KMS-11 (cell line): ENCODE measurements around the gene ALKAL2.

Source experiments
- H2AFZ ChIP-seq: fragments of 200-600 bp; sonication (generic); 2 replicates; pipeline ENCODE4 v1.6.1; 2016; ENCODE audit warnings: antibody characterized with exemption, mixed run types, low read depth
- H3K27ac ChIP-seq: fragments of 200-600 bp; sonication (generic); 2 replicates; pipeline ENCODE4 v1.6.1; 2016; ENCODE audit warnings: mild to moderate bottlenecking, mixed run types
- H3K27me3 ChIP-seq: fragments of 200-600 bp; sonication (generic); 2 replicates; pipeline ENCODE4 v1.6.1; 2017; ENCODE audit warnings: mild to moderate bottlenecking, low read depth, mixed run types, moderate library complexity; ENCODE audit not compliant: insufficient read depth
- H3K36me3 ChIP-seq: fragments of 200-600 bp; sonication (generic); 2 replicates; pipeline ENCODE4 v1.6.1; 2017; ENCODE audit warnings: mild to moderate bottlenecking, mixed run types; ENCODE audit not compliant: insufficient read depth
- H3K4me1 ChIP-seq: fragments of 200-600 bp; sonication (generic); 2 replicates; pipeline ENCODE4 v1.6.1; 2016; ENCODE audit warnings: mild to moderate bottlenecking, low read depth, mixed run types; ENCODE audit not compliant: poor library complexity, severe bottlenecking
- H3K4me2 ChIP-seq: fragments of 200-600 bp; sonication (generic); 2 replicates; pipeline ENCODE4 v1.7.0; 2016; ENCODE audit warnings: mild to moderate bottlenecking, mixed run types
- H3K4me3 ChIP-seq: fragments of 200-600 bp; sonication (generic); IDR thresholded peaks from 2 replicates; pipeline ENCODE4 v1.6.1; 2017; ENCODE audit warnings: low read depth, low read length, mixed read lengths; ENCODE audit not compliant: insufficient read depth
- H3K79me2 ChIP-seq: fragments of 200-600 bp; sonication (generic); 2 replicates; pipeline ENCODE4 v1.6.1; 2016; ENCODE audit warnings: low read depth, mixed run types; ENCODE audit not compliant: insufficient read depth
- H3K9ac ChIP-seq: fragments of 200-600 bp; sonication (generic); 2 replicates; pipeline ENCODE4 v1.6.1; 2016; ENCODE audit warnings: mild to moderate bottlenecking, mixed run types
- H4K20me1 ChIP-seq: fragments of 200-600 bp; sonication (generic); 2 replicates; pipeline ENCODE4 v1.6.1; 2016; ENCODE audit warnings: mild to moderate bottlenecking, mixed run types; ENCODE audit not compliant: insufficient read depth
- TF ChIP-seq, protein P1 (sequence below): fragments of 200-600 bp; sonication (generic); conservative IDR thresholded peaks from 2 replicates; pipeline ENCODE4 v1.6.1; 2017; ENCODE audit warnings: low read depth, mild to moderate bottlenecking, antibody characterized with exemption, low read length, moderate library complexity, mixed read lengths

ALKAL2 gene

DNA sequence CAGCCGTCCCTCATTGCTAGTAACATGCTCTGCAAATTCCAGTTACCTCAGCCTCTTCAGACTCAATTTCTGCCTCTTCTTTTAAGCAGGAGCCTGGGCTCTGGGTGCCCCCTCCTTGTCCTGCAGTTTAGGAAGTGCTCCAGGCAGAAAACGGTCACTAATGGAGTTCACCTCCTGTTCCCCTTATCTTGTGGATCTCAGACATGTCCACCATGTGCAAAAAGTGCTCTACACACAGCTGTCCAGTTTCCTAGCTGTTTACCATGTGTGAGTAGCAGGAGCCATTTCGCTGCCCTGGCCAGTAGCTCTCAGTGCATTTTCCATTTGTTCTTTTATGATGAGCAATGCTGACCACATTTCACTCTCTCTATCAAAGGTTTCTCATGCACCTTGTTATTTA is 29.0 kb downstream of the ALKAL2 start:
- Histone ChIP-seq H4K20me1 (no peaks in the 10 kb centered on the region), H3K27me3 (no peaks in the 10 kb centered on the region), H3K36me3 (no peaks in the 10 kb centered on the region), H3K9ac (no peak overlapping the region), H3K4me3 (no peak overlapping the region), H3K27ac (no peak overlapping the region), H3K4me1 (no peaks in the 10 kb centered on the region), H2AFZ (no peak overlapping the region), H3K79me2 (no peaks in the 10 kb centered on the region), H3K4me2 (no peak overlapping the region)
- TF ChIP-seq, protein P1, sequence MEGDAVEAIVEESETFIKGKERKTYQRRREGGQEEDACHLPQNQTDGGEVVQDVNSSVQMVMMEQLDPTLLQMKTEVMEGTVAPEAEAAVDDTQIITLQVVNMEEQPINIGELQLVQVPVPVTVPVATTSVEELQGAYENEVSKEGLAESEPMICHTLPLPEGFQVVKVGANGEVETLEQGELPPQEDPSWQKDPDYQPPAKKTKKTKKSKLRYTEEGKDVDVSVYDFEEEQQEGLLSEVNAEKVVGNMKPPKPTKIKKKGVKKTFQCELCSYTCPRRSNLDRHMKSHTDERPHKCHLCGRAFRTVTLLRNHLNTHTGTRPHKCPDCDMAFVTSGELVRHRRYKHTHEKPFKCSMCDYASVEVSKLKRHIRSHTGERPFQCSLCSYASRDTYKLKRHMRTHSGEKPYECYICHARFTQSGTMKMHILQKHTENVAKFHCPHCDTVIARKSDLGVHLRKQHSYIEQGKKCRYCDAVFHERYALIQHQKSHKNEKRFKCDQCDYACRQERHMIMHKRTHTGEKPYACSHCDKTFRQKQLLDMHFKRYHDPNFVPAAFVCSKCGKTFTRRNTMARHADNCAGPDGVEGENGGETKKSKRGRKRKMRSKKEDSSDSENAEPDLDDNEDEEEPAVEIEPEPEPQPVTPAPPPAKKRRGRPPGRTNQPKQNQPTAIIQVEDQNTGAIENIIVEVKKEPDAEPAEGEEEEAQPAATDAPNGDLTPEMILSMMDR, result no peak

DNA sequence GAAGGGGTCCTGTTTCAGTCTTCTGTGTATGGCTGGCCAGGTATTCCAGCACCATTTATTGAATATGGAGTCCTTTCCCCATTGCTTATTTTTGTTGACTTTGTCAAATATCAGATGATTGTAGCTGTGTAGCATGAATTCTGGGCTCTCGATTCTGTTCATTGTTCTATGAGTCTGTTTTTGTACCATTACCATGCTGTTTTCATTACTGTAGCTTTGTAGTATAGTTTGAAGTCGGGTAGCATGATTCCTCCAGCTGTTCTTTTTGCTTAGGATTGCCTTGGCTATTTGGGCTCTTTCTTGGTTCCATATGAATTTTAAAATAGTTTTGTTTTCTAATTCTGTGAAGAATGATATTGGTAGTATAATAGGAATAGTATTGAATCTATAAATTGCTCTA is 30.0 kb downstream of the ALKAL2 start:
- H3K4me2 ChIP-seq, result no peak overlapping the region
- no peaks in the 10 kb centered on the region for H3K27me3 ChIP-seq
- no peak overlapping the region for H3K4me3 ChIP-seq
- no peaks in the 10 kb centered on the region for H3K4me1 ChIP-seq
- H3K27ac ChIP-seq, result no peak overlapping the region
- TF ChIP-seq, protein P1, result no peak
- H3K9ac ChIP-seq, result no peak overlapping the region
- H3K79me2 ChIP-seq, result no peaks in the 10 kb centered on the region
- no peak overlapping the region for H2AFZ ChIP-seq
- no peaks in the 10 kb centered on the region for H4K20me1 ChIP-seq
- H3K36me3 ChIP-seq, result no peaks in the 10 kb centered on the region

DNA sequence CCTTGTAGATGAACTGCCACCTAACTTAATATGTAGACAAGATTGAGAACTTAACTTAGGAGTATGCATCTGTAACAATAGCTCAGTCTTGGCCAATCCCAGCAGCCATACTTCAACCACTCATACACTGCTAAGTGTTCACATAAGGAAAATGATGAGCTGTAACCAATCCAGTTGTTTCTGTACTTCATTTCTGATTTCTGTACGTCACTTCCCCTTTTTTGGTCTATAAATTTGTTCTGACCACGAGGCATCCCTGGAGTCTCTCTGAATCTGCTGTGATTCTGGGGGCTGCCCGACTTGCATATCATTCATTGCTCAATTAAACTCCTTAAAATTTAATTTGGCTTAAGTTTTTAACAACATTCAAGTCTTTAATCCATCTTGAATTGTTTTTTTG is 30.5 kb downstream of the ALKAL2 start:
- Histone ChIP-seq H3K79me2 (no peaks in the 10 kb centered on the region), H3K27ac (no peak overlapping the region), H3K4me2 (no peak overlapping the region), H3K9ac (no peak overlapping the region), H4K20me1 (no peaks in the 10 kb centered on the region), H3K36me3 (no peaks in the 10 kb centered on the region), H2AFZ (no peak overlapping the region), H3K4me3 (no peak overlapping the region), H3K4me1 (no peaks in the 10 kb centered on the region), H3K27me3 (no peaks in the 10 kb centered on the region)
- TF ChIP-seq, protein P1, result no peak

DNA sequence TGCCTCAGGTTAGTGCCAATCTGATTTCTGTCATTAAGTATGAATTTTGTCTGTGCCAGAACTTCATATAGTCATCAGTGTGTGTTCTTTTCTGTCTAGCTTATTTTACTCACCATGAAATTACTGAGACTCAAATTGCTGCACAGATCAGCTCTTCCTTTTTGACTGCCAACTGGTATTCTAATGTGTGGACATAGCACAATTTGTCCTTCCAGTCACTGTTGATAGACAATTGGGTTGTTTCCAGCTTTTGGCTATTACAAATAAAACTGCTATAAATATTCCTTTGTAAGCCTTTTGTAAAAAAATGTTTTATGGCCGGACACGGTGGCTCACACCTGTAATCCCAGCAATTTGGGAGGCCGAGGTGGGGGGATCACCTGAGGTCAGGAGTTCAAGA is 31.8 kb downstream of the ALKAL2 start:
- TF ChIP-seq, protein P1, result no peak
- H2AFZ ChIP-seq, result no peak overlapping the region
- no peak overlapping the region for H3K4me2 ChIP-seq
- H4K20me1 ChIP-seq, result no peaks in the 10 kb centered on the region
- H3K79me2 ChIP-seq, result no peaks in the 10 kb centered on the region
- no peak overlapping the region for H3K27ac ChIP-seq
- H3K4me3 ChIP-seq, result no peak overlapping the region
- H3K36me3 ChIP-seq, result no peaks in the 10 kb centered on the region
- H3K9ac ChIP-seq, result no peak overlapping the region
- H3K4me1 ChIP-seq, result no peaks in the 10 kb centered on the region
- no peaks in the 10 kb centered on the region for H3K27me3 ChIP-seq

DNA sequence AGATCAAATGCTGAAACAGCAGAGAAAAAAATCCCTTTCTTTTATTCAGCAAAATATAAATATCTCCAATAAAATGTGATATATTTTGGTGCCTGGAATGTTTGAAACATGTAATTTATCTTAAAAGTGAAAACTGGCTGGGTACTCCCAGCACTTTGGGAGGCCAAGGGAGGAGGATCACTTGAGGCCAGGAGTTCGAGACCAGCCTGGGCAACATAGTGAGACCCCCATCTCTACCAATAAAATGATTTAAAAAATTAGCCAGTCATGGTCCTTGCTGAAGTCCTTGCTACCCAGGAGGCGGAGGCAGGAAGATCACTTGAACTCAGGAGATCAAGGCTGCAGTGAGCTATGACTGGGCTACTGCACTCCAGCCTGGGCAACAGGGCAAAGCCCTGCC is 32.7 kb downstream of the ALKAL2 start:
- H3K27me3 ChIP-seq, result no peaks in the 10 kb centered on the region
- H3K4me1 ChIP-seq, result no peaks in the 10 kb centered on the region
- H3K4me2 ChIP-seq, result no peak overlapping the region
- H3K4me3 ChIP-seq, result no peak overlapping the region
- no peak overlapping the region for H2AFZ ChIP-seq
- H3K36me3 ChIP-seq, result no peaks in the 10 kb centered on the region
- H4K20me1 ChIP-seq, result no peaks in the 10 kb centered on the region
- H3K27ac ChIP-seq, result no peak overlapping the region
- TF ChIP-seq, protein P1, result no peak
- no peaks in the 10 kb centered on the region for H3K79me2 ChIP-seq
- no peak overlapping the region for H3K9ac ChIP-seq
